ENCODE measurements around the gene MMEL1. TPM values are rescaled to one million over a fixed set of nuclear protein-coding genes. Genes with fewer than 3 reads are reported as not detected.

Gene MMEL1
- total RNA-seq, 1 experiment from 2014 or later: not detected

DNA sequence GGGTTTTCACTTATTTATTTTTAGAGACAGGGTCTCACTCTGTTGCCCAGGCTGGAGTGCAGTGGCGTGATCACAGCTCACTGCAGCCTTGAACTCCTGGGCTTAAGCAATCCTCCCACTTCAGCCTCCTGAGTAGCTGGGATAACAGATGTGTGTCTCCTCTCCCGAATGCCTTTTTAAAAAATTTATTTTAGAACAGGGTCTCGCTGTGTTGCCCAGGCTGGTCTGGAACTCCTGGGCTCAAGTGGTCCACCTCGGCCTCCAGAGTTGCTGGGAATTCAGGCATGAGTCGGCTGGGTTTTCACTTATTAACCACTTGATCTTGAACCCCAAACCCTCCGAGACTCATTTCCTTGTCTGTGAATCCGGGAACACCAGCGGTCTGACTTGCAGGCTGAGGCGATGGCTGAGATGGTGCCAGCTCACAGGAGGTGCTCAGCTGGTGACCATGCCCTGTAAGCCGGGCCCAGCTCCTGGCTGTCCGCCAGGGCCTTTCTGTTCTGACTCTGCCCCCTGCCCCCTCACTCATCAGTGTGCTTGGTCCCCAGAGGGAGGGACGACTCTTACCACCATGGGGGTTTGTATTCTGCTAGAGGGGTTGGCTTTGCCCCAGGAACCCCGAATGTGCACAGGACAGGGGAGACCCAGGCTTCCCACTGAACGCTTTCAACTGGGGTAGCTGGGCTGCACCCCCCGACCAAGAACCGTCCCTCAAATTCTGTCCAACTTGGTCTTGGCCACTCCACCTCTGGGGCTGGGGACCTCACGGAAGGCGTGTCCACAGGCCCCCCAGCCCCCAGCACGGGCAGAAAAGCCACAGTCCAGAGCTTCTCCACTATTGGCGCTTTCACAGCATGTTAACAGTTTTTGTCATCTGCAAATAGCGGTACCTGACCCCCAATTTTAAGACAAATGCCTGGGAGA is 22.5 kb downstream of the MMEL1 start:
- in situ Hi-C loops (cut with HindIII; ENCODE audit: low pct_unique_long_range_greater_than_20kb, low sequenced_read_pairs): no loop called here
- no peak for DNase-seq (ENCODE audit: low read depth)

DNA sequence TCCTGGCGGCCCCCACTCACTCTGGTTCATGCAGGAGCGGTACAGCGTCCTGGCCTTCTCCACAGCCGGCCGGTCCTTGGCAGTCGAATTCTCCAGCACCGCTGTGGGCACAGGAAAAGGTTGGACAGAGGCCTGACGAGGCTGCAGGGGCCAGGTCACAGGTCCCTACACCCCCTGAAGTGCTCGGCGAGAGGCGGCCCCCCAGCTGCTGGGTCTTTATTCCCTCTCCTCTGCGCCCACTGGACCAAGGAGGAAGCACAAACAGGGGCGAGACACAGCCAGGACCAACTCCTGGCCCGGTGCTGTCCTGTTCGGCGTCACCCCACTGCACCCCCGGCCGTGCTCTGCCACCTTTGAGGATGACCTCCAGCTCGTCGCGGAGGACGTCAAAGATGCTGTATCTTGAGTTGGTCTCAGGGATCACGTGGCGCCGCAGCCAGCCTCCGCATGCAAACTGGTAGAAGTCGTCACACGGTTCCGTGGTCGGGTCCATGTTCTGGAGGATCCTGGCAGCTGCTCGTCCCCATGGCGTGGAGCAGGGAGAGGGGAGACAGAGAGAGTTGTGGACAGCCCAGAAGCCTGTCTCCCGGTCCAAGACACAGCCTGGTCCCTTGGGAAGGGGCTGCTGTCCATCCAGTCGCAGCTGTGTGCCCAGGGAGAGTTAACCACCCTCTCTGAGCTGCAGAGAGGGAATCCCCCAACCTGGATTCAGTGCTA is 23.3 kb downstream of the MMEL1 start:
- in situ Hi-C loops (cut with HindIII; ENCODE audit: low pct_unique_long_range_greater_than_20kb, low sequenced_read_pairs): no loop called here
- no peak for DNase-seq (ENCODE audit: low read depth)

DNA sequence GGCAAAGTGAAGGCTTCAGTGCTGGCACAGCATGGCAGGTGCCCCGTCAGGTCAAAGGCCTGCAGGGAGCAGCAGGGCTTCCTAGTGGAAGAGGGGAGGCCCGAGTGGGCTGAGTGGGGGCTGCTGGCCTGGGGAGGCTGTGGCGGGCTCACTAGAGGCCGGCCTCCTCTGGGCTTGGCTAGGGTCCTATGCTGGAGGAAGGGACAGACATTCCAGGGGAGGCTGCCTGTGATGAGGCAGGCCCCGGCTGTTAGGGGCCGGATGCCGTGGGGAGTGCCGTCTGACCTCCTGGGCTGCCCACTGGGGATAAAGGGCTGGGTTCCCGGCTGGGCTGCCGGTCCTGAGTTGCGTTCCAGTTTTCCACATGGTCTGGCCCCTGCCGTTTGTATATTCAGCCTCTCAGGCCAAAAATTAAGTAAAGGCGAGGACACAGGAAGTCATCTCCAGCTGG is 25.1 kb downstream of the MMEL1 start:
- in situ Hi-C loops (cut with HindIII; ENCODE audit: low pct_unique_long_range_greater_than_20kb, low sequenced_read_pairs): no loop called here

DNA sequence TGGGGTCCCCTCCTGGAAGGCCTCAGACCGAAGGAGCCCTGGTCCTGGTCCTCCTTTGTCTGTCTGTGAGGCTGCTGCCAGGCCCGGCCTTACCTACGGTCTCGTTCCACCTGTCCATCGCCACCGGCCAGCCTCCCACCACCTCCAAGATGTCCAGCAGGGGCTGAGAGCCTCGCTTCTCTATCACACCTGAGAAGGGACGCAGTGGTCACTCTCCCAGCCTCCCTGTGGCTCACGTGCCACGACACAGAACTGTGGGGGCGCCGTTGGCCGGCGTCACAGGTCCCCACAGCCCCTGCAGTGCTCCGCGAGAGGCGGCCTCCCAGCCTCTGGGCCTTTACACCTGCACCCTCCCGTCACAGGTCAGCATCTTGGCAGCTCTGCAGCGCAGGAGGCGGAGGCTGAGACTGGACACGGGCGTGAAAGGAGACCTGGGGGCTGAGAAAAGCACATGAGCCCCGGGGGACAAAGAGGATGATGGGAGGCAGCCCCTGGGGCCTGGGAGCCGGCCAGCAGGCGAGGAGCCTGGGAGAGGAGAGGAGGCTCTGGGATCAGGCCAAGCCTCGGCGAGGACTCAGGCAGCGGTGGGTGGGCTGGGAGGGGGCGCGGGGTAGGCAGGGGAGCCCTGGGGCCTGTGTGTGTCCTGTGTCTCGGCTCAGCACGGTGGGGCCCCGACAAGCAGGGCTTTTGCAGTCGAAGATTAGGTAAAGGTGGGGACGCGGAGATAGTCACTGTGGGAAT is 25.8 kb downstream of the MMEL1 start:
- no peak for DNase-seq (ENCODE audit: low read depth)

More for the DNA sequence above, 25.1 kb downstream of the MMEL1 start:
- DNase-seq (ENCODE audit: low read depth): no peak

DNA sequence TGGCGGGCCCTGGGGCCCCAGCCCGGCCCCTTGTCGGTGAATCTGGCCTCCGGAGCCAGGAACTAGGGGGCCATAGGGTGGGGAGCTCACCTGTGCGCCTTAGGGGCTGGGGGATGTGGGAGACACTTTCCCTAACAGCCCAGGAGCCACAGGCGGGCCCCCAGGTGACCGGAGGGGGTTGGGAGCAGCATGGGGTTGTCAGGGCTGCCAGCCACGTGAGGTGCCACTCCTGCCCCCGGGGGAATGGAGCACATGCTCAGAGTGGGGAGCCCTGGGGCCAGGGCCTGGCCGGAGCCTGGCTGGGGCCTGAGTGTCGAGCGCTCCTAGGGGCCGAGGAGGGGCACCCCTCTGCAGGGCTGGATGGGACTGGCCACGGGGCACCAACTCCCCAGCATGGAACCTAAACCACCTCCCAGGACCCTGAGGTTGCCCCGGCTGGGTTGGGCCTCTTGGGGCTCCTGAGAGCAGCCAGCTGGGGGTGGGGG is 26.4 kb downstream of the MMEL1 start:
- in situ Hi-C loops (cut with HindIII; ENCODE audit: low pct_unique_long_range_greater_than_20kb, low sequenced_read_pairs): no loop called here
- no peak for DNase-seq (ENCODE audit: low read depth)

More for the DNA sequence above, 25.8 kb downstream of the MMEL1 start:
- in situ Hi-C loops (cut with HindIII; ENCODE audit: low pct_unique_long_range_greater_than_20kb, low sequenced_read_pairs): no loop called here

GRCh38 chr1:2605509-2606395 is 27.1 kb downstream of the MMEL1 start:
- DNase-seq (ENCODE audit: low read depth): no peak

GRCh38 chr1:2604844-2605508 is 27.8 kb downstream of the MMEL1 start:
- in situ Hi-C loops (cut with HindIII; ENCODE audit: low pct_unique_long_range_greater_than_20kb, low sequenced_read_pairs): no loop called here
- DNase-seq (ENCODE audit: low read depth): no peak

More at GRCh38 chr1:2605509-2606395, 27.1 kb downstream of the MMEL1 start:
- in situ Hi-C loops (cut with HindIII; ENCODE audit: low pct_unique_long_range_greater_than_20kb, low sequenced_read_pairs): no loop called here

DNA sequence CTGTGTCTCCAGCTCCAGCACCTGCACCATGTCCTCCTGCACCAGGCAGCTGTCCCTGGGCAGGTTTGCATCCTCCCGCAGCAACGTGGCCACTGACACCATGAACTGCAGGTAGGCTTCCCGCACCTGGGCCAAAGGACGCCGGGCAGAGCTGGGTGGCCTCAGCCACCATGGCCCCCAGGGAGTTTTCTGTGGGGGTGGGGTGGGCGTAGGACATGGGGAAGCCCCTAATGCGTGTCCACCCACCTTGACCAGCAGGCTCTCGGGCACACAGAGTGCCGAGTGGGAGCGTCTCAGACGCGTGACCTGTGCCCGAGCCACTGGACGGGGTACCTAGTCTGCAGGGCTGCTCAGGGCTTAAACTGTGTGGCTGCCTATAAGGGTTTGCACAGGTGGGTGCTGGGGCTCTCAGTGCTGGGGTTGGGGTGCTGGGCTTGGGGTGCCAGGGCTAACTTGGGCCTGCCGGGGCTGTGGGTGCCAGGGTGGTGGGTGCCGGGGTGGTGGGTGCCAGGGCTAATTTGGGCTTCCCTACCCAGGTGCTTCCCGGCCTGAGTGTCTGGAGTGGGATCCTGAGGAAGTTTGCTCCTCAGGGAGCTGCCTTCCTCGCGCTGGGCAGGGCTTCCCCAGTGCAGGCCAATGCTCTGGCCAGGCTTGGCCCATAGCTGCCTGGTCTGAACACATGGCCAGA is 28.5 kb downstream of the MMEL1 start:
- in situ Hi-C loops (cut with HindIII; ENCODE audit: low pct_unique_long_range_greater_than_20kb, low sequenced_read_pairs): no loop called here
- DNase-seq (ENCODE audit: low read depth): no peak

DNA sequence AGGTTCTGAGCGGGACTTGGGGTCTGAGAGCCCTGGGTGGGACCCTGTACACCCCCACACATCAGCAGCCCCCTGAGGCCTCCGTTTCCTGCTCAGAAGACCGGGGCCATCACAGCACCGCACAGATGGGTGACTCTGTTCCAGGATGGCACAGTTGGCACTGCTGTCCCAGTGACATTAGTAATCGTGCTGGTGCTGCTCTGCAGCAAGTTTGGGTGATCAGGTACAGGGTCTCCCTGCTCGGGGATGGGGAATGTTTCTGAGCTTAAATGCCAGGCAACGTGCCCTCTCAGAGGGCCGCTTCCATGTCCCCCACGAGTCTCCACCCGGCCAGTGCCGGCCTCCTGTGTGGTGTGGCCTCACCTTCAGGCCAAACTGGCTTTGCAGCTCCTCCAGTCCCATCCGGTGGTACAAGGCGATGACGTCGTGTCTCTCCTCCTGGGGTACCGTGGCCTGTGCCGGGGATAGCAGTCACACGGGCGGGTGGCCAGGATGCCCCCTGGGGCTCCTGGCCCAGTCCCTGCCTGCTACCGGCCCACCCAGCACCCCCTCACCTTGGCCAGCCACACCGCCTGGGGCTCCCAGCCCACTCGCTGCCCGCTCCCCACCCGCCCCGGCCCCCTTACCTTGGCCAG is 29.2 kb downstream of the MMEL1 start:
- DNase-seq (ENCODE audit: low read depth): no peak
- in situ Hi-C loops (cut with HindIII; ENCODE audit: low pct_unique_long_range_greater_than_20kb, low sequenced_read_pairs): no loop called here

GRCh38 chr1:2602866-2603520 is 29.8 kb downstream of the MMEL1 start:
- in situ Hi-C loops (cut with HindIII; ENCODE audit: low pct_unique_long_range_greater_than_20kb, low sequenced_read_pairs): no loop called here
- no peak for DNase-seq (ENCODE audit: low read depth)

DNA sequence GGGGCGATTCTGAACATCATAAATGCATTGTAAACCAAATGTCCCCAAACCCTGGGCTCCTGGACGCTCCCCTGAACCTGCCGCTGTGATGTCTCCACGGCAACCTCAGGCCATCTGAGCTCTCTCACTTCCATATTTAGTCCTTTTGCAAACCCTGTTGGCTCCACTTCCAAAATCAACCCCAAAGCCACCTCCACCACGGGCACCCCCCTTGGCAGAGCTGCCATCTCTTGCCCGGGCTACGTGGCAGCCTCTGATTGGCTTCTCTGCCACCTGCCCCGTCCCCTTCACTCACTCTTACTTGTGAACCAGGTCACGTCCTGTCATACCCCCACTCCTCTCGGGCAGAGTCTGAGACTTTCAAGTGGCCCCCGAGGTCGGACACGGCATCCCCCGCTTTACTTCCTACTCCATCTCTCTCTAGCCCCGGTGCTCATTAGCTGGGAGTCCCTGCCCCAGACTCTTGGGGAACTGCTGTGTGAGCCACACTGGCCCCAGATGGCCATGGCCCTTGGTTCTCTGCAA is 30.4 kb downstream of the MMEL1 start:
- in situ Hi-C loops (cut with HindIII; ENCODE audit: low pct_unique_long_range_greater_than_20kb, low sequenced_read_pairs): no loop called here
- DNase-seq (ENCODE audit: low read depth): no peak

- DNase-seq (ENCODE audit: low read depth): no peak
- in situ Hi-C loops (cut with HindIII; ENCODE audit: low pct_unique_long_range_greater_than_20kb, low sequenced_read_pairs): no loop called here
These were observed 31.0 kb downstream of the MMEL1 start for GRCh38 chr1:2601721-2602303.

DNA sequence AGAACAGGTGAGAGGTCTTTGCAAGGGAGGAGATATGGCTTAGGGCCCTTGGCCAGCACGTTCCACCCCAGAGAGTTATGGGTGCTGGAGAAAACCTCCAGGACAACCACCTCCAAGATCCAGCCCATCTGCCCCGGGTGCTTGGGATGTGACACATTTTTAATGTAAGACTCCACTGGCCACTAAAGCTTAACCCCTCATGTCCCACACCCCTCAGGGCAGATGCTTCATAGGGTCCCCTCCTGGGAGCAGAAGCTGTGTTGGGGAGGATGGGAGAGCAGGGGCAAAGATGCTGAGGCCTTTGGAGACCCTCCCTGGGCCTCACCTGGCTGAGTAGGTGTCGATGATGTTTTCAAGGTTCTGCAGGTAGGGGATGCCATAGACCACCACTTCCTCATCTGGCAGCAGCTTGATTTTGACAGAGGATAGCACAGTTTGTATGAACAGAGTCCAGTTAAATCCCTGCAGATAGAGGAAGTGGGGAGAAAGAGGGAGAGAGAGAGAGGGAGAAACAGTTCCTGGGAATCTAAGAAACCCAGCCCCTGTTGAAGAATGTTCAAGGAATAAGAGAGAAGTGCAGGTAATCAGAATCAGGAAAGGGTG is 34.4 kb downstream of the MMEL1 start:
- DNase-seq (ENCODE audit: low read depth): no peak
- in situ Hi-C loops (cut with HindIII; ENCODE audit: low pct_unique_long_range_greater_than_20kb, low sequenced_read_pairs): no loop called here

- no peak for DNase-seq (ENCODE audit: low read depth)
- in situ Hi-C loops (cut with HindIII; ENCODE audit: low pct_unique_long_range_greater_than_20kb, low sequenced_read_pairs): no loop called here
These were observed 35.1 kb downstream of the MMEL1 start for GRCh38 chr1:2597441-2598328.
